B cell (primary cell): Measurements from ENCODE around the gene USP26. TPM values are rescaled to one million over a fixed set of nuclear protein-coding genes. Genes with fewer than 3 reads are reported as not detected.

Experiments
- ATAC-seq: fragments of 200-7000 bp; cut with Tn5 transposase; one replicate; pipeline ENCODE4 v1.10.0; 2021; ENCODE audit warnings: low read depth, mild to moderate bottlenecking, moderate number of reproducible peaks, moderate library complexity
- CTCF ChIA-PET: fragments of 350-600 bp; sonication (Branson Sonifier 250); formaldehyde crosslinking; loops from one replicate; lab custom pipeline; 2021; ENCODE audit warnings: antibody characterized with exemption, inconsistent platforms; lab: Charles Lee
- POLR2A ChIA-PET: fragments of 350-600 bp; sonication (Branson Sonifier 250); formaldehyde crosslinking; loops from one replicate; lab custom pipeline; 2021; ENCODE audit warnings: antibody characterized with exemption; lab: Charles Lee
- DNase-seq: peaks from one replicate; pipeline ENCODE4 v3.0.0; 2013
- H2AFZ ChIP-seq: 2 replicates; pipeline ENCODE4 v1.6.1; 2012; ENCODE audit warnings: mild to moderate bottlenecking, low read depth, low read length; ENCODE audit not compliant: insufficient read depth, poor library complexity, severe bottlenecking
- H3K27ac ChIP-seq, 2 donors: 1 replicate in 1 of 2; 2 replicates in 1 of 2; pipeline ENCODE4 v1.5.1; 2012 to 2013; ENCODE audit warnings: low read length in 2 of 2, mild to moderate bottlenecking in 2 of 2, moderate library complexity in 1 of 2
- H3K27me3 ChIP-seq, 4 experiments: fragments of 200-600 bp in 1 of 4; sonication (generic) in 1 of 4; replicated peaks in 1 of 4; 1 replicate in 2 of 4; 2 replicates in 2 of 4; pipeline versions ENCODE4 v1.6.1 to v1.7.0; 2013 to 2016; ENCODE audit warnings: low read length in 3 of 4, mild to moderate bottlenecking in 2 of 4, mixed read lengths in 1 of 4, moderate library complexity in 1 of 4; ENCODE audit not compliant: insufficient read depth in 4 of 4, control insufficient read depth in 3 of 4; ENCODE audit errors: control extremely low read depth in 1 of 4
- H3K36me3 ChIP-seq, 2 experiments: replicated peaks in 1 of 2; 1 replicate in 1 of 2; 2 replicates in 1 of 2; pipeline versions ENCODE4 v1.6.1 to v1.7.1; 2013; ENCODE audit warnings: low read length in 1 of 2; ENCODE audit not compliant: insufficient read depth in 2 of 2, control insufficient read depth in 1 of 2; ENCODE audit errors: control extremely low read depth in 1 of 2, extremely low read depth in 1 of 2
- H3K4me1 ChIP-seq, 2 donors: fragments of 200-600 bp in 1 of 2; sonication (generic) in 1 of 2; 1 replicate in 1 of 2; 2 replicates in 1 of 2; pipeline versions ENCODE4 v1.5.1 to v1.6.1; 2013 to 2017; ENCODE audit warnings: low read length in 2 of 2; ENCODE audit not compliant: control insufficient read depth in 2 of 2, insufficient read depth in 2 of 2
- H3K4me2 ChIP-seq: replicated peaks from 2 replicates; pipeline ENCODE3; 2012; ENCODE audit warnings: mild to moderate bottlenecking, low read depth, low read length; ENCODE audit not compliant: poor library complexity, severe bottlenecking
- H3K4me3 ChIP-seq, 5 experiments: fragments of 200-600 bp in 1 of 5; sonication (generic) in 1 of 5; 1 replicate in 3 of 5; 2 replicates in 2 of 5; pipeline versions ENCODE4 v1.5.1 to v1.7.0; 2011 to 2016; ENCODE audit warnings: low read length in 4 of 5, mild to moderate bottlenecking in 4 of 5, low read depth in 2 of 5, control low read depth in 1 of 5, moderate library complexity in 1 of 5; ENCODE audit not compliant: insufficient read depth in 1 of 5; ENCODE audit errors: control extremely low read depth in 1 of 5, extremely low read depth in 1 of 5
- H3K79me2 ChIP-seq: fragments of 200-600 bp; sonication (generic); one replicate; pipeline ENCODE4 v1.6.0; 2016; ENCODE audit warnings: low read length; ENCODE audit not compliant: control insufficient read depth, insufficient read depth
- H3K9ac ChIP-seq: fragments of 200-600 bp; sonication (generic); 2 replicates; pipeline ENCODE4 v1.6.1; 2017; ENCODE audit warnings: mild to moderate bottlenecking, low read length, moderate library complexity
- H3K9me3 ChIP-seq, 3 donors: one replicate each; pipeline versions ENCODE4 v1.6.1 to v1.7.1; 2013; ENCODE audit warnings: low read length in 2 of 3; ENCODE audit not compliant: control insufficient read depth in 2 of 3, insufficient read depth in 1 of 3; ENCODE audit errors: control extremely low read depth in 1 of 3
- H4K20me1 ChIP-seq: 2 replicates; pipeline ENCODE4 v1.6.0; 2012; ENCODE audit warnings: mild to moderate bottlenecking, low read length; ENCODE audit not compliant: insufficient read depth, control insufficient read depth, poor library complexity, severe bottlenecking
- H3K27ac Mint-ChIP-seq: one replicate; pipeline ENCODE4 v1.8.0; 2021; ENCODE audit warnings: mixed read lengths
- H3K27me3 Mint-ChIP-seq: one replicate; pipeline ENCODE4 v1.8.0; 2021; ENCODE audit warnings: mixed read lengths
- H3K4me1 Mint-ChIP-seq: one replicate; pipeline ENCODE4 v1.8.0; 2021; ENCODE audit warnings: mixed read lengths
- H3K4me3 Mint-ChIP-seq: one replicate; pipeline ENCODE4 v1.8.0; 2021; ENCODE audit warnings: mixed read lengths
- H3K9me3 Mint-ChIP-seq: one replicate; pipeline ENCODE4 v1.8.0; 2022; ENCODE audit warnings: mixed read lengths; ENCODE audit not compliant: insufficient read depth
- EZH2 ChIP-seq: IDR thresholded peaks from 2 replicates; pipeline ENCODE4 v1.6.1; 2012; ENCODE audit warnings: borderline replicate concordance, low read depth, mild to moderate bottlenecking, moderate library complexity, low read length; ENCODE audit not compliant: insufficient read depth, poor library complexity, severe bottlenecking
- WGBS: methylation state at CpG from one replicate; pipeline ENCODE4 v1.1.5; 2013; ENCODE audit warnings: missing lambda C conversion rate; ENCODE audit not compliant: insufficient coverage; 5-methylcytosine and 5-hydroxymethylcytosine counted together
- intact Hi-C: fragments of 100-400 bp; cut with micrococcal nuclease; formaldehyde crosslinking; loops from one replicate; pipeline ENCODE4 v1.10.0; 2022
- polyA plus RNA-seq: library from polyadenylated mRNA; depleted of rRNA; stranded (reverse); fragments of >200 nt; gene quantifications from 2 replicates; pipeline ENCODE4 v1.2.3, GENCODE V29; 2012
- total RNA-seq, 2 donors: library from RNA; stranded (reverse); fragments of 120-200 nt in 1 of 2; gene quantifications; 1 replicate in 1 of 2; 2 replicates in 1 of 2; pipeline versions ENCODE4 v1.2.3 to v1.2.4, GENCODE V29; 2013 to 2022
- TF ChIP-seq, protein P1 (sequence below): fragments of 200-600 bp; IDR thresholded peaks from one replicate; pipeline ENCODE4 v1.8.0; 2022; ENCODE audit warnings: antibody characterized with exemption, mild to moderate bottlenecking

The USP26 gene
- total and polyA plus RNA-seq, 2 donors (not counting 1 experiment from before 2014, with no cell fraction given): not detected

DNA sequence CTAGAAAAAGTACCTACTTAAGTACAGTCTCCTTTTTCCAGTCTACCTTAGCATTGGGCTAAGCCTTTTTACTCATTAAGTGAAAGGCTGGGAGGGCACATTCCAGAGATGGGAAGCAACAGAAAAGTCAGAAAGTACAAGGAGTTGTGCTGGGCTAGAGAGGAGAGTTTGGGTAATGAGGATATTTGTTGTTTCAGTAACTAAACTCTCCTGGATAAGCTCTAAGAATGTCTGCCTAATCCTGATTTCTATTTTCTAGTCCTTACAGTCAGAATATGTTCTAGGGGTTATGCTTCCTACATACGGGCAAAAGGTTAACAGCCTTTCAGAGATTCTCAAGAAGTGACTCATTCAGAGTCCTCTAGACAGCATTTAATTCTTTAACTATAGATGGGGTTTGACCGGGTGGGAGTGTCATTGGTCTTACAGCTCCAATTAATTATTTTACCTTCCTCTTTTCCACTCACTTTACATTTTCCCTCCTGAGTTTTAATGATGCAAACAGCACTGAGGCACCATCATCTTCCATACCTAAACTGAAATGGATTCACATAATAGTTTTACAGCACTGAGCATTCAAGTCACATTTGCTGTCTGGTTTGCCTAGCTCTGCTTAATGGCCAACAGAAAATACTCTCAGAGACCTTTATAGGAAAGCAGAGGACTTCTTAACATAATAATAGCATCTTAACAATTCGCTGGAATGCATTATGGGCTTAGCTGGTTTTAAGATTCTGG lies 42.9 kb downstream of the USP26 start:
- Histone ChIP-seq H3K9me3 (no peaks in the 10 kb centered on the region), H3K4me1 (no peaks in the 10 kb centered on the region), H4K20me1 (no peaks in the 10 kb centered on the region), H3K9ac (no peak overlapping the region), H3K36me3 (no peaks in the 10 kb centered on the region), H3K4me2 (no peak overlapping the region), H3K79me2 (no peaks in the 10 kb centered on the region), H2AFZ (no peak overlapping the region), H3K27ac (no peak overlapping the region), H3K27me3 (peaks cover 0 to 3% (median 0%) of the 10 kb centered on the region in 4 experiments), H3K4me3 (no peak overlapping the region)
- intact Hi-C loops: no loop called here
- Mint-ChIP-seq H3K27ac (no peak overlapping the region), H3K9me3 (no peaks in the 10 kb centered on the region), H3K27me3 (no peaks in the 10 kb centered on the region), H3K4me1 (no peaks in the 10 kb centered on the region), H3K4me3 (no peak overlapping the region)
- no peak for DNase-seq
- POLR2A ChIA-PET: no interaction called here
- no CpG with 5 or more reads among the region's 3 CpGs for WGBS
- ATAC-seq: no peak
- TF ChIP-seq, protein P1, sequence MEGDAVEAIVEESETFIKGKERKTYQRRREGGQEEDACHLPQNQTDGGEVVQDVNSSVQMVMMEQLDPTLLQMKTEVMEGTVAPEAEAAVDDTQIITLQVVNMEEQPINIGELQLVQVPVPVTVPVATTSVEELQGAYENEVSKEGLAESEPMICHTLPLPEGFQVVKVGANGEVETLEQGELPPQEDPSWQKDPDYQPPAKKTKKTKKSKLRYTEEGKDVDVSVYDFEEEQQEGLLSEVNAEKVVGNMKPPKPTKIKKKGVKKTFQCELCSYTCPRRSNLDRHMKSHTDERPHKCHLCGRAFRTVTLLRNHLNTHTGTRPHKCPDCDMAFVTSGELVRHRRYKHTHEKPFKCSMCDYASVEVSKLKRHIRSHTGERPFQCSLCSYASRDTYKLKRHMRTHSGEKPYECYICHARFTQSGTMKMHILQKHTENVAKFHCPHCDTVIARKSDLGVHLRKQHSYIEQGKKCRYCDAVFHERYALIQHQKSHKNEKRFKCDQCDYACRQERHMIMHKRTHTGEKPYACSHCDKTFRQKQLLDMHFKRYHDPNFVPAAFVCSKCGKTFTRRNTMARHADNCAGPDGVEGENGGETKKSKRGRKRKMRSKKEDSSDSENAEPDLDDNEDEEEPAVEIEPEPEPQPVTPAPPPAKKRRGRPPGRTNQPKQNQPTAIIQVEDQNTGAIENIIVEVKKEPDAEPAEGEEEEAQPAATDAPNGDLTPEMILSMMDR: no peak
- TF ChIP-seq EZH2: no peak
- CTCF ChIA-PET: no interaction called here

DNA sequence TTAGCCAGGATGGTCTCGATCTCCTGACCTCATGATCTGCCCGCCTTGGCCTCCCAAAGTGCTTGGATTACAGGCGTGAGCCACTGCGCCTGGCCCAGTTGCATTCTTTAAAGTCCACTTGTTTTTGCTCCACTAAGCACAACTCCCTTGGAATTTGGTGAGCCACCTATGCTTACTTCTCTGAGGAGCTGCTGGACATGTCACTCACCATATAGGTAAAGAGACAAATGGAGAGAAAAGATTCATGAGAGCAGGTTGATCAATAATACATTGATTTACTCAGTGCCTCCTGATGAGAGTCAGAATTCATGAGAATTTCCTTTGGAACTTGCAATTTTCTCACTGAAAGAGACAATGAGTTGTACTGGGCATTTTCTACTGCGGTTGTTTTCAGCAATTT lies 48.2 kb downstream of the USP26 start:
- Histone ChIP-seq H3K27me3 (peaks cover 0 to 3% (median 0%) of the 10 kb centered on the region in 4 experiments), H3K4me2 (no peak overlapping the region), H3K79me2 (no peaks in the 10 kb centered on the region), H3K27ac (no peak overlapping the region), H3K9me3 (no peaks in the 10 kb centered on the region), H4K20me1 (no peaks in the 10 kb centered on the region), H2AFZ (no peak overlapping the region), H3K9ac (no peak overlapping the region), H3K36me3 (no peaks in the 10 kb centered on the region), H3K4me1 (no peaks in the 10 kb centered on the region), H3K4me3 (no peak overlapping the region)
- intact Hi-C loops: no loop called here
- H3K4me3 Mint-ChIP-seq: no peak overlapping the region
- ChIA-PET POLR2A (no interaction called here), CTCF (no interaction called here)
- no CpG with 5 or more reads among the region's 5 CpGs for WGBS
- no peaks in the 10 kb centered on the region for H3K4me1 Mint-ChIP-seq
- no peak overlapping the region for H3K27ac Mint-ChIP-seq
- ATAC-seq (no peak), DNase-seq (no peak)
- H3K27me3 Mint-ChIP-seq: no peaks in the 10 kb centered on the region
- no peaks in the 10 kb centered on the region for H3K9me3 Mint-ChIP-seq
- TF ChIP-seq, protein P1: no peak
- no peak for TF ChIP-seq EZH2
